ENCODE measurements around the gene TRAPPC8. TPM values are rescaled to one million over a fixed set of nuclear protein-coding genes. Genes with fewer than 3 reads are reported as not detected.
"Not testable (repeated sequence)": the region's sequence is repeated elsewhere in the genome, so short reads cannot be mapped to it uniquely, and the experiment has no call there.

Gene TRAPPC8
- total RNA-seq, 1 experiment from 2014 or later, result 19.8 TPM

DNA sequence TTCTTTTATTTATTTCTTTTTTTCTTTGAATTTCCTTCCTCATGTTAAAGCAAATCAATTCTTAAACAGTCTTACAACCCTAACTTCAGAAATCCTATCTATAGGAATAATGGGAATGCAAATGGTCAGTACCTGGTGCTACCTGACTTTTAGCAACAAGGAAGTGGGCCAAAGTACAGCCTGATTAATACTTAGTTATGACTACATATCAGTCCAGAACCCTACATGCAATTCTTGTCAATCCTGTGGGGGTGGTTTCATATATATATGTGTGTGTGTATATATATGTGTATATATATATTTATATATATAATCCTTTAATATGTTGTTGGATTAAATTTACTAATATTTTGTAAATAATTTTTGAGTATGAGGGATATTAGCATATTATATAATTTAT is 14.8 kb upstream of the TRAPPC8 start:
- H3K4me1 Mint-ChIP-seq (ENCODE audit: low read depth, unreplicated experiment), result no peaks in the 10 kb centered on the region
- BruUV-seq (replicated peaks), result no TSS peak
- intact Hi-C loops (cut with micrococcal nuclease; ENCODE audit: unreplicated experiment), result loop anchor here (10.0 kb wide), 1 partner anchor 133 kb away; no protein-coding TSS in a partner anchor
- no peaks in the 10 kb centered on the region for H3K27me3 ChIP-seq (replicated peaks; ENCODE audit: control insufficient read depth, insufficient read depth, low read length)
- CTCF ChIA-PET, result no interaction called here
- no peak overlapping the region for H3K4me3 Mint-ChIP-seq (ENCODE audit: unreplicated experiment)
- no peaks in the 10 kb centered on the region for H3K9me3 Mint-ChIP-seq (ENCODE audit: unreplicated experiment)
- H3K4me1 ChIP-seq, result no peaks in the 10 kb centered on the region
- no peaks in the 10 kb centered on the region for H3K36me3 ChIP-seq (ENCODE audit: control insufficient read depth, insufficient read depth, low read length)
- no peaks in the 10 kb centered on the region for H3K36me3 Mint-ChIP-seq (ENCODE audit: insufficient read depth, unreplicated experiment)
- H3K27me3 Mint-ChIP-seq (ENCODE audit: insufficient read depth, unreplicated experiment), result no peaks in the 10 kb centered on the region
- no peak for DNase-seq
- TF ChIP-seq, protein P1, sequence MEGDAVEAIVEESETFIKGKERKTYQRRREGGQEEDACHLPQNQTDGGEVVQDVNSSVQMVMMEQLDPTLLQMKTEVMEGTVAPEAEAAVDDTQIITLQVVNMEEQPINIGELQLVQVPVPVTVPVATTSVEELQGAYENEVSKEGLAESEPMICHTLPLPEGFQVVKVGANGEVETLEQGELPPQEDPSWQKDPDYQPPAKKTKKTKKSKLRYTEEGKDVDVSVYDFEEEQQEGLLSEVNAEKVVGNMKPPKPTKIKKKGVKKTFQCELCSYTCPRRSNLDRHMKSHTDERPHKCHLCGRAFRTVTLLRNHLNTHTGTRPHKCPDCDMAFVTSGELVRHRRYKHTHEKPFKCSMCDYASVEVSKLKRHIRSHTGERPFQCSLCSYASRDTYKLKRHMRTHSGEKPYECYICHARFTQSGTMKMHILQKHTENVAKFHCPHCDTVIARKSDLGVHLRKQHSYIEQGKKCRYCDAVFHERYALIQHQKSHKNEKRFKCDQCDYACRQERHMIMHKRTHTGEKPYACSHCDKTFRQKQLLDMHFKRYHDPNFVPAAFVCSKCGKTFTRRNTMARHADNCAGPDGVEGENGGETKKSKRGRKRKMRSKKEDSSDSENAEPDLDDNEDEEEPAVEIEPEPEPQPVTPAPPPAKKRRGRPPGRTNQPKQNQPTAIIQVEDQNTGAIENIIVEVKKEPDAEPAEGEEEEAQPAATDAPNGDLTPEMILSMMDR (IDR thresholded peaks at IDR 0.05; ENCODE audit: insufficient read depth in 1 of 2, low read depth in 1 of 2, low read length in 1 of 2, severe bottlenecking in 1 of 2, unreplicated experiment in 1 of 2), result no peak
- H3K4me3 ChIP-seq (ENCODE audit: low read depth, low read length), result no peak overlapping the region
- H3K9me3 ChIP-seq, result no peaks in the 10 kb centered on the region
- no peak overlapping the region for H3K27ac Mint-ChIP-seq (ENCODE audit: unreplicated experiment)
- POLR2A ChIA-PET, result no interaction called here

DNA sequence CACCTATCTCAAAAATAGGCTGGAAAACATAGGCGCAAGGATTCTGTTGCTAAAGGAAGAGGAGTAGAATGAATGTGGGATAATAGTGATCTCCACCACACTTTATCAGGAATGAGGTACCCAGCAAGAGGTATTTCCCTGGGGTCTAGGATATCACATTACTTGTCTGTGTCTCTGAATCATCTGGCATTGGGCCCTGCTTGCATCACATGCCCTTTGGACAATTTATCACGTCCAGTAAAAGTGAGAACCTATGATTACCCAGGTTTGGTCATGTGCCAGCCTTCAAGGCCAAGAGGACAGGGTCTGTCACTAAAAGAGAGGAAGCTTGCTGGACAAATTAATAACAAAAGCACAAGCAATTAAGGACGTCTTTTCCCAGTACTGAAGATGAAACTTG is 11.4 kb upstream of the TRAPPC8 start:
- Histone ChIP-seq H3K36me3 (ENCODE audit: control insufficient read depth, insufficient read depth, low read length) (no peaks in the 10 kb centered on the region), H3K9me3 (no peaks in the 10 kb centered on the region), H3K4me3 (ENCODE audit: low read depth, low read length) (no peak overlapping the region), H3K4me1 (no peaks in the 10 kb centered on the region), H3K27me3 (replicated peaks; ENCODE audit: control insufficient read depth, insufficient read depth, low read length) (no peaks in the 10 kb centered on the region)
- H3K9me3 Mint-ChIP-seq (ENCODE audit: unreplicated experiment), result no peaks in the 10 kb centered on the region
- TF ChIP-seq, protein P1 (IDR thresholded peaks at IDR 0.05; ENCODE audit: insufficient read depth in 1 of 2, low read depth in 1 of 2, low read length in 1 of 2, severe bottlenecking in 1 of 2, unreplicated experiment in 1 of 2), result no peak
- H3K27ac Mint-ChIP-seq (ENCODE audit: unreplicated experiment), result no peak overlapping the region
- H3K4me3 Mint-ChIP-seq (ENCODE audit: unreplicated experiment), result no peak overlapping the region
- no TSS peak for BruUV-seq (replicated peaks)
- ChIA-PET POLR2A (no interaction called here), CTCF (no interaction called here)
- intact Hi-C loops (cut with micrococcal nuclease; ENCODE audit: unreplicated experiment), result loop anchor here (10.0 kb wide), 1 partner anchor 130 kb away; no protein-coding TSS in a partner anchor
- no peaks in the 10 kb centered on the region for H3K36me3 Mint-ChIP-seq (ENCODE audit: insufficient read depth, unreplicated experiment)
- H3K4me1 Mint-ChIP-seq (ENCODE audit: low read depth, unreplicated experiment), result peaks cover 8% of the 10 kb centered on the region
- H3K27me3 Mint-ChIP-seq (ENCODE audit: insufficient read depth, unreplicated experiment), result no peaks in the 10 kb centered on the region
- DNase-seq, result no peak

DNA sequence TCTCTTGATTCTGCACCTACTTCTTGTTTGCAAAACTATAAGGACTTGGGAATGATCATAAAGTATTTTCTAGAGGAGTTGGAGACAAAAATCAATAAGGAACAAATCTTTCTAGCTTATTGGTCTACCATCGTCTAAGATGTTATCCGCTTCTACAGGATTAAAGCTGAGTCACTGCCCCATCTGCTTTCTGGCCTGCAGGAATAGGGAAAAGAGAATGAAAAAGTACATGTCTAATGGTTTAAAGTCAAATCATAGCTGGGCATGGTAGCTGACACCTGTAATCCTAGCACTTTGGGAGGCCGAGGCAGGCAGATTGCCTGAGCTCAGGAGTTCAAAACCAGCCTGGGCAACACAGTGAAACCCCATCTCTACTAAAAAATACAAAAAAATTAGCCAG is 10.8 kb upstream of the TRAPPC8 start:
- H3K36me3 Mint-ChIP-seq (ENCODE audit: insufficient read depth, unreplicated experiment); H3K4me1 ChIP-seq; DNase-seq; BruUV-seq (replicated peaks); H3K9me3 ChIP-seq; H3K9me3 Mint-ChIP-seq (ENCODE audit: unreplicated experiment); H3K4me1 Mint-ChIP-seq (ENCODE audit: low read depth, unreplicated experiment); H3K4me3 Mint-ChIP-seq (ENCODE audit: unreplicated experiment); H3K27me3 ChIP-seq (replicated peaks; ENCODE audit: control insufficient read depth, insufficient read depth, low read length); H3K27me3 Mint-ChIP-seq (ENCODE audit: insufficient read depth, unreplicated experiment); CTCF ChIA-PET; POLR2A ChIA-PET; H3K4me3 ChIP-seq (ENCODE audit: low read depth, low read length); H3K36me3 ChIP-seq (ENCODE audit: control insufficient read depth, insufficient read depth, low read length); H3K27ac Mint-ChIP-seq (ENCODE audit: unreplicated experiment): not testable (repeated sequence)
- intact Hi-C loops (cut with micrococcal nuclease; ENCODE audit: unreplicated experiment), result loop anchor here (10.0 kb wide), 1 partner anchor 129 kb away; no protein-coding TSS in a partner anchor

DNA sequence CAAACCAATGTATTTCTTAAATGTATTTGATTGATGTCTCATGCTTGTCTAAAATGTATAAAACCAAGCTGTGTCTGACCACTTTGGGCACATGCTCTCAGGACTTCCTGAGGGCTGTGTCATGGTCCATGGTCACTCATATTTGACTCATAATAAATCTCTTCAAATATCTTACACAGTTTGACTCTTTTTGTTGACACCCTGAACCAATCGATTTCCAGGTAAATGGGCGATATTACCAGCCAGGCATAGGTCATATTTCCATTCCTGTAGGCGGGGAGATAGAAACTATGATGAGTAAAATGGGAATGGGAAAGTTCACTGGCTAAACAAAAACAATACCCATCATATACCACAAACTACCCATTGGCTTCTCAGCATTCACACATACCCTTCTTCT is 9.3 kb upstream of the TRAPPC8 start:
- no peaks in the 10 kb centered on the region for H3K27me3 ChIP-seq (replicated peaks; ENCODE audit: control insufficient read depth, insufficient read depth, low read length)
- no peaks in the 10 kb centered on the region for H3K36me3 ChIP-seq (ENCODE audit: control insufficient read depth, insufficient read depth, low read length)
- no peak for DNase-seq
- H3K27me3 Mint-ChIP-seq (ENCODE audit: insufficient read depth, unreplicated experiment), result no peaks in the 10 kb centered on the region
- intact Hi-C loops (cut with micrococcal nuclease; ENCODE audit: unreplicated experiment), result loop anchor here (10.0 kb wide), 1 partner anchor 127 kb away; no protein-coding TSS in a partner anchor
- no peaks in the 10 kb centered on the region for H3K4me1 ChIP-seq
- ChIA-PET CTCF (no interaction called here), POLR2A (no interaction called here)
- no peak overlapping the region for H3K4me3 Mint-ChIP-seq (ENCODE audit: unreplicated experiment)
- no peak overlapping the region for H3K4me3 ChIP-seq (ENCODE audit: low read depth, low read length)
- peaks cover 8% of the 10 kb centered on the region for H3K4me1 Mint-ChIP-seq (ENCODE audit: low read depth, unreplicated experiment)
- no peak overlapping the region for H3K27ac Mint-ChIP-seq (ENCODE audit: unreplicated experiment)
- H3K36me3 Mint-ChIP-seq (ENCODE audit: insufficient read depth, unreplicated experiment), result no peaks in the 10 kb centered on the region
- TF ChIP-seq, protein P1 (IDR thresholded peaks at IDR 0.05; ENCODE audit: insufficient read depth in 1 of 2, low read depth in 1 of 2, low read length in 1 of 2, severe bottlenecking in 1 of 2, unreplicated experiment in 1 of 2), result no peak
- no TSS peak for BruUV-seq (replicated peaks)
- no peaks in the 10 kb centered on the region for H3K9me3 Mint-ChIP-seq (ENCODE audit: unreplicated experiment)
- no peaks in the 10 kb centered on the region for H3K9me3 ChIP-seq
